ENCODE data around the gene B3GNT2.

B3GNT2 gene

DNA sequence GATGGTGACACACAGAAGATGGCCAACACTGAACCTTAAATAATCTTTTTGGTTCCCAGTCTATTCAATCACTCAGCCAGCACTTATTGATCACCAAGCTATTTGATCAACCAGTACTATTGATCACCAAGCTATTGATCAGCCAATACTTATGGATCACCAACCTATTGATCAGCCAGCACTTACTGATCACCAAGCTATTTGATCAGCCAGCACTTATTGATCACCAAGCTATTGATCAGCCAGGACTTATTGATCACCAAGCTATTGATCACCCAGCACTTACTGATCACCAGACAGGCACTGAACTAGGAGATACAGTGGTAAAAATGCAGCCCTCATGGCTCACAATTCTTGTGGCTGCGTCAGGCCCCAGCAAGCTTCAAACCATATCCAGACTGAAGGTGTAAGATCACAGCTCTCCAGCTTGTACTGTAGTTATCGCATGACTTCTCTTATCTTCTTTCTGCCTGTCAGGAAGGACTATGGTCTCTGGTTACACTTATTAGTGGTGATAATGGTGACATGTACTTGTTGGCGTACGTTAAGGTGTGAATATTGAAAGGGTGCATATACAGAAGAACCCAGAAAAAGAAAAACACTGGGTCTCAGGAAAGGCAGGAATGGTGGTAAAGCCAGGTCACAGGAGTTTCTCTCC, 18.4 kb upstream of the B3GNT2 start:
- TF ChIP-seq GATA2 (IDR thresholded peaks at IDR 0.05; ENCODE audit: low read depth, low read length) (no peak), GATA3 (IDR thresholded peaks at IDR 0.05; ENCODE audit: low read depth, low read length) (no peak)

DNA sequence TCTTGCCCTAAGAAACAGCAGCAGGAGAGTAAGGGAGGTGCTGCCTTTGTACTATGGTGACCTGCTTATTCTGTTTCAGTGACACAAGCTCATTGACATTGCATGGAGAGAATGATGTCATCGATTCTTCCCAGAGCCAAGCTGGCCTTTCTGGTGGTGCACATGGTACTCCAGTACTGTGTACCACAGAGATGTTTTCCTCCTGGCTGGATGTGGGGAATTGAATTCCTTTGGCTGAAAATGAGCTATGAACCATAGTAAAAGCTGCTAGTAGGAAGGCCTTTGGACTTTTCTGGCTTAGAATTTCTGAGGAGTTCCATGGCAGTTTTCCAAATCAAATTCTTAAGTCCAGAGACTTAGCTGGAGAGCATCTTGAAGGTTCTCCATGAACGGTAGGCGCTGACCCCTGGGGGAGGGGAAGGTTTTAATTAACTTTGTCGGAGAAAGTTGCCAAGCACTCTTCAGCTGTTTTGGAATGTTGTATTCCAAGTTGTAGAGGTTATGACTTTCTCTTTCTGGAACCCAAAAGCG, 17.1 kb upstream of the B3GNT2 start:
- no peak for TF ChIP-seq GATA3 (IDR thresholded peaks at IDR 0.05; ENCODE audit: low read depth, low read length)
- TF ChIP-seq GATA2 (IDR thresholded peaks at IDR 0.05; ENCODE audit: low read depth, low read length), result no peak

DNA sequence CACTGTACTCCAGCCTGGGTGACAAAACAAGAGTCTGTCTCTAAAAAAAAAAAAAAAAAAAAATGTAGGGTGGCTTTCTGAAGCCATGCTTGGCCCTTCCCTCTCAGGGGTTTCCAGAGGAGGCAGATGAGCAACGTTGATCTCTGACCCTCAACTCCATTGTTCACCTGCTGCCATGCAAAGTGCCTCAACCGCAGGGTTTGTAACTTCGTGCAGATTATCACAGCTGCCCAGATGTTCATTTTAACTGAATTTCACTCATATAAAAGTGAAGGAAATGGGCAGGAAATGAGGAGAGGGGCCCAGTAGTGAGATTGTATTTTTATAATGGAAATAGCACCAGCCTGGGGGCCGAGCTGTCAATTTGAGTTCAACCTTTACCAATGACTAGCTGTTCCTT, 14.9 kb upstream of the B3GNT2 start:
- TF ChIP-seq GATA2 (IDR thresholded peaks at IDR 0.05; ENCODE audit: low read depth, low read length), result no peak
- TF ChIP-seq GATA3 (IDR thresholded peaks at IDR 0.05; ENCODE audit: low read depth, low read length), result no peak

DNA sequence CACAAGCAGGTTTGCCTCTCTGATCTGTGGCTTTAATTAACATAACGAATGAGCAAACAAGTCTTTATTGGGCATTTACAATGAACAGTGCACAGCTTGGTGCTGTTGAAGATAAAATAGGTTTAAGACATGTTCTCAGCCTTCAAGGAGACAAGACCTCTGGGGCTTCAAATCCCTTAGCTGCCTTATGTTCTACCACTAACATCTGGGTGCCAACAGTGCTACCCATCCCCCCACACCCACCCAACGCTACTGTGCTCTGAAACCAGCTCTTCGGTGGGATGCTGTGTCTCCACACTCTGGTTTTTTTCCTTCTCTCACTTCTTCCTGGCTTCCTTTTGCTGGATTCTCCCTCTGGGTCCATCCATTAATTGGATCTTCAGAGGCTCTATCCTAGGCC, 14.1 kb upstream of the B3GNT2 start:
- TF ChIP-seq GATA3 (IDR thresholded peaks at IDR 0.05; ENCODE audit: low read depth, low read length), result no peak
- TF ChIP-seq GATA2 (IDR thresholded peaks at IDR 0.05; ENCODE audit: low read depth, low read length), result no peak

DNA sequence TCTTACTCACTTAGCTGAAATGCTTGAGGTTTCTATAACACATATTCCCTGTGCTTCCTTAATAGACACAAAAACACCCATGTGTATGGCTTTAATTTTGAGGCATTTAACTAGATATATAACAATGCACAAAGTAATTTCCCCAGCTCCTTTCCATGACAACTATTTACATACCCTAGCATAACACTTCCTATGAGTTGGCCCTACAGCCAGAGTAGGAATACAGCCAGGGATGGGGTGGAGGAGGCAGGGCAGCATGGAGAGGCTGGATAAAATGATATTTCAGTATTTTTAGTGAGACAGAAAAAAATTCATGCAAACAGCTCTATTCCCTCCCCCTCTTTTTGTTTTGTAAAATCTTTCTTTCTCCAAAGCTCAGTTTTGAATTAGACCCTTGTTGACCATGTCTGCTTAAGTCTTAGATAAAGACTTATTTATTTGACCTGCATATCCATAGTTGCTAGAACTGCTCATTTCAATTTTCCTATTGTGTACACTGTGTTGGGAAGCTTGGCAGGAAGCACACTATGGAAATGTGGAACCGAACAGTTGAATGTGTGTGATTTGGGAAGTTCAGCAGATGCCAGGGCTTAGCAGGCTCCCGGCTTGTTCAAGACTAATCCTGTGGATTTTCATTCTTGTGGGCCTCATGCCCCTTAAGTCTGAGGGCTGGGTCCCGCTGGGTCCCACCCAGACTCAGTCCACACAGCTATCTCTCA, 11.2 kb upstream of the B3GNT2 start:
- no peak for TF ChIP-seq GATA2 (IDR thresholded peaks at IDR 0.05; ENCODE audit: low read depth, low read length)

DNA sequence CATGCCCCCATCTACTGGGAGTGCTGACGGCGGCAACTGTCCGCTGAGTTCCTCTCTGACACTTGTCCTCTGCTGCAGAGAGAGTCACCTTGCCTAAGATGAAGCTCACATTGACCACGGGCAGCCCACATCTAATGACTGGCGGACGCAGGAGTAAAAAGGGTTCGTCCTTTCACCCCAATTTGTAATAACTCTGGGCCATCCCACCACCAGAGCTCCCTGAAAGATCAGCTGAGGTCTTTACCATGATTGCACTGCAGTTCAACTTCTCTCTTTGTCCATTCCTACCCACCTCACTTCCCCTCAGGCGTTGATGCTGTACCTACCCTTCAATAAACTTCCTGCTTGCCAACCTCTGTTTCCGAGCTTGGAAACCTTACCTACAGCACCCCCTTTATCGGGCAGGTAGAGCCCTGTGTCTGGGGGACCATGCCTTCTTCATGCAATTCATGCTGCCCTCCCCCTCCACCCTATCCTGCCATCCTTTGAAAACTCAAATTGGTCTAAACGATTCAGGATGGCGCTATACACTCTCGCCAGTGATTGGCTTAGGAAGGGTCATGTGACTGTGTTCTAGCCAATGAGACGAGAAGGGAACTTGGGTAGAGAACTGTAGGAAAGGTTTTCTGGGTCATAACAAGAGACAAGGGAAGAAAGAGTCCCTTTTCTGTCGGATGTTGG, 10.3 kb upstream of the B3GNT2 start:
- no peak for TF ChIP-seq GATA2 (IDR thresholded peaks at IDR 0.05; ENCODE audit: low read depth, low read length)
- no peak for TF ChIP-seq GATA3 (IDR thresholded peaks at IDR 0.05; ENCODE audit: low read depth, low read length)

DNA sequence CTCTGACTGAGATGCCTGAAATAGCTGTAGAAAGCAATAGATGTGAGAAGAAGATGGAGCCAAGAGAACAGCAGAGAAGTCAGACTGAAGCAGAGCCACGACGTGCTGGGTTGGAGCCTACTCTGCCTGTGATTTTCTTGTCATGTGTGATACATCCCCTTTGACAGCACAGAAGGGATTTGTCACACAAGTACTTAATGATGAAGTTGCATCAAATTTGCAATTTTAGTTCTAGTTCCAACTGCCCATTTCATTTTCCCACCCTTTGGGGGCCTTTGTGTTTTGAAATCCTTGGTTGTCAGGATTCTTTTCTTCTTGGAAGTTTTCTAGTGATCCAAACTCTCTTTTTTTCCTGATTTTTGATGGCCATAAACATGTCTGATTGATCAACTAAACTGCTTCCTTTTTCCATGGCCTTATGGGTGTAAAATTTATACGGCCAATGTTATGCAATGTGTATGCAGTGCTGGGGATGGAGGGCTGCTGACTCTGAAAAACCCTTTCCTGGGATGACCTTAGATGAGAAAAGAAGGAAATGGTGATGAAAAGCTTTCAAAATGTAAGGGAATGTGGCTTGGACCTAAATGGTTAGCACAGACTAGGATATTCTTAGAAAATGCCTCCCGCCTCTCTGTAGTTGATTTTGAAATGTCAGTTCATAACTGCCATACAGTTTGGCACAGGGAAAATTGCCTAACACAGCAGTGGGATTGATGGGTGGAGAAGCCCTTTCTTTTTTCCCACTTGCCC, 9.6 kb upstream of the B3GNT2 start:
- TF ChIP-seq GATA2 (IDR thresholded peaks at IDR 0.05; ENCODE audit: low read depth, low read length) (no peak), GATA3 (IDR thresholded peaks at IDR 0.05; ENCODE audit: low read depth, low read length) (no peak)

DNA sequence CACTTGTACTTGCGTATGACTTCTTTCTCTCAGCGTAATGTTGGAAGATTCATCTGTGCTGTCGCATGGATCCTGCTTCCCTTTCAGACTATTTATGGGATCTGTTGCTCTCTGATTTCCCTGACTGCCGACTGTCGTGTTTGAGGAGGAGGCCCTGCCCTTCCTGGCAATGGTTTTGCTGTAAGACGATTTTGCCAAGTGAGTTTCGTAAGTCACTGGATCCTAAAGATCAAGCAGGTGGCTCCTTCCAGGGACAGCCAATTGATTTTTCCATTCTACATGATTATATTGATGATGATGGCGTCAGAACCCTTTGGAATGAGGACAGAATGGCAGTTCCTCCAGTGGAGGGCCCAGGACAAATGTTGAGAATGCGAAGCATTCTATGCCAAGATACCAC, 8.7 kb upstream of the B3GNT2 start:
- TF ChIP-seq GATA3 (IDR thresholded peaks at IDR 0.05; ENCODE audit: low read depth, low read length), result no peak
- no peak for TF ChIP-seq GATA2 (IDR thresholded peaks at IDR 0.05; ENCODE audit: low read depth, low read length)

DNA sequence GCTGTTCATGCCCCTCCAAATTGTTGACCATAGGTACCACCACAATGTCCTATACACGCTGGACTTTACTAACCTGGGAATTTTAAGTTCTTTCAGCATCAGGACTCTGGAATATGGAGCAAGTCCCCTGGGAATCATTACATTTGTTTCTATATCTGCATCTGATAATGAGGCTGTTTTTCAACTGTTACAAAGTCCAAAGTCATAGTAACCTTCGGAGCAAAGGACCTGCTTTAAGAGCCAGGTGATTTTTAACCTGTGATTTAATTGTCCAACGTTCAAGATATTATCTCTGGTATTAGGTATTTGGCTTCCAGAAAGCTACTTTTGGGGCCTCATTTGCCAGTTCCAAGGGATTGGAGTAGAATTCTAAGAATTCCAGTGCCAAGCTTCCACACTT, 7.5 kb upstream of the B3GNT2 start:
- TF ChIP-seq GATA3 (IDR thresholded peaks at IDR 0.05; ENCODE audit: low read depth, low read length) (no peak), GATA2 (IDR thresholded peaks at IDR 0.05; ENCODE audit: low read depth, low read length) (no peak)

DNA sequence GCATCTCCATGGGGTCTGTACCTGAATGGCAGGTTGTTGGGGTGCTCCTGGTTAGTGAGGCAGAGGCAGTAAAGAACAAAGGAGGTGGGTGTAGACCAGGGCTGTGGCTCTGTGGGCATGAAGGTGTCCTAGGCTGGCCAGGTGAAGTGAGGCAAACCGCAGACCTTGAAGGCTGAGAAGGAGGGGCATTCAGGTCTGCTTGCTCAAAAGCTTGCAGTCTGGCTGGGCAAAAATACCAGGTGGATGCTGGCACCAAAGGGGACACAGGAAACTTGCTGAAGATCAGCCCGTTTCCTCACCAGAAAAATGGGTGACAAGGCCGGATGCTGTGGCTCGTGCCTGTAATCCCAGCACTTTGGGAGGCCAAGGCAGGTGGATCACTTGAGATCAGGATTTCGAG, 6.7 kb upstream of the B3GNT2 start:
- TF ChIP-seq GATA2 (IDR thresholded peaks at IDR 0.05; ENCODE audit: low read depth, low read length), result no peak
- TF ChIP-seq GATA3 (IDR thresholded peaks at IDR 0.05; ENCODE audit: low read depth, low read length), result no peak

DNA sequence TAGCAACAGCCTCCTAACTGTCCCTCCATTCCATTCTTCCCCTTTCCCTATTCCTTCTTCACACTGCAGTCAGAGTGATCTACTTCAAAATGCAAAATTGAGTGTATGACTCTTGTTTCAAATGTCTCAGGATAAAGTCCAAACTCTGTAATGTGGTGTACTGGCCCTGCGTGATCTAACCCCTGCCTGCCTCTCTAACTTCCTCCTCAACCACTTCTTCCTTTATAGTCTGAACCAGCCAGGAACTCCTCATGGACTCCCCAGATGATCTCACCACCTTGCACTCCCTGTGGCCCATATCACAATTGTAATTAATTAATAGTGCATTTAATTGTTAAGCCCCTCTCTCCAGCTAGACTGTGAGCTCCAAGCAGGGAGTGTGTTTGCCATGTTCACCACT, 3.1 kb upstream of the B3GNT2 start:
- no peak for TF ChIP-seq GATA2 (IDR thresholded peaks at IDR 0.05; ENCODE audit: low read depth, low read length)
- no peak for TF ChIP-seq GATA3 (IDR thresholded peaks at IDR 0.05; ENCODE audit: low read depth, low read length)

DNA sequence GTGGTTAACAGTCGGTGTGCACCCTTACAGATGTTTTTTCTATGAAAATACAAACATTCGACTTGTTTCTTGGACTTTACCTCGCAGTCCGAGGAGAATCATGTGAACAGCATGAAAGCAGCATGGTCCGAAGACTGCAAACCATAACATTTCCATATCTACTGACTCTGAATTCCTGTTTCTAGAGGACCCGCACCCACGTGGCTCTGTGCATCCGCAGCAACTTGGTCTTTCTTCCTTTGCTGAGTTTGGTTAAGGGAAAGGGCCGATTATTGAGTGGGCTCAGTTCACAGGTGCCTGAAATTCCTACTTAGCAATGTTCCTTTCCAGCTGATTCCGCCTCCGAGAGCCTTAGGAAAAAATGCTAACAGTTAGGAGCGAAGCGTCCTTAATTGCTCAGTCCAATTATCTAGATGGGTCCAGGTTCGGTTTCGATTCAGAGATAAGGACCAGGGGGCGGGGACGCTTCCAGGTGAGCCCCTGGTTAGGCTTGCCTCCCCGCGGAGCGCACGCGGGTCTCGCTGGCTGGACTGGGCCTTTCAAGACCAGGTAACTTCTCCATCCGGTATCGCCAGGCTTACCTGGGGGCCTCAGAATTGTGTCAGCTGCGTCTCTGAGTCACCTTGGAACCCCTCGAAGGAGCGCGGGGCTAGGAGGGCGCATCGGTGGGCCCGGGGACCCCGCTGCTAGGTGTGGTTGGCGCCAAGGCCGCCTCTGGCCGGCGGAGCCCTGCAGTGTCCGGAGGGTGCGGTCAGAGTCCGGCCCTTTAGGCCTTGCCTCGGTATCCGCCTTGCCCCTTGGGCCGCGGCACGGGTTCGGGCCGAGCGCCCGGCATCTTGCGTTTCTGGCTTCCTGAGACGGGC, 1.1 kb upstream of the B3GNT2 start:
- TF ChIP-seq GATA3 (IDR thresholded peaks at IDR 0.05; ENCODE audit: low read depth, low read length) (no peak), GATA2 (IDR thresholded peaks at IDR 0.05; ENCODE audit: low read depth, low read length) (no peak)

DNA sequence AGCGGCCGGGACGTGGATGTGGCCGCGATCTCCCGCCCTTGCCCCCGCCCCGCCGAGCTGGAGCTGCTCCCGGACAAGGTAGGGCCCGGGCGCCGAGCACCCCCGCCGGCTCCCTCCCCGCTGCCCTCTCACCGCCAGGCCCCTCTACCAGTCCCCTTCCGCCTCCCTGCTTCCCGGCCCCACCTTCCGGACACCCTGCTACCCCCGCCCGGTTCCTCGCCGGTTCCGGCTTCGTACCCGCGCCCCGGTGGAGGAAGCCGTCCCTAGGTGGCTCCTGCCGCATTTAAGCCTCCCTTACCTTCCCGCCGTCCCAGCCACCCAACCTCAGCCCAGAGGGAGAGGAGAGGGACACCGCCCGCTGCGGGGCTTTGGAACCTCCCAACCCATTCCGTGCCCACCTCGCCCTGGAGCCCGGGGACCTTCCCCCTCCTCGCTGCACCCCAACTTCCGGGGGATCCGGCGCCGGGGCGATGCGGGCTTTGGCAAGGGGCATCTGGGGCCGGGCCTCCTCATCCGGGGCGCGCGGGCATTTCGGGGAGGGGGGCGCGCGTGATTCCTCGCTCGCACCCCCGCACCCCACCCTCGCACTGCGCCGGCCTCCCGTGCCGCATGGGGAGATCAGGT, 475 bp downstream of the B3GNT2 start:
- TF ChIP-seq GATA2 (IDR thresholded peaks at IDR 0.05; ENCODE audit: low read depth, low read length), result no peak
- TF ChIP-seq GATA3 (IDR thresholded peaks at IDR 0.05; ENCODE audit: low read depth, low read length), result no peak

Data from SH-SY5Y (cell line).